Hippocampal formation (tissue), 2 donors: ENCODE measurements around the gene TRIM73.
"Not testable (repeated sequence)": the region's sequence is repeated elsewhere in the genome, so short reads cannot be mapped to it uniquely, and the experiment has no call there.

Experiments
- DNase-seq, 2 donors: peaks; one replicate each; lab custom pipeline; 2025; lab: John Stamatoyannopoulos, UW

TRIM73 gene

GRCh38 chr7:75415829-75416373, 20.5 kb downstream of the TRIM73 start:
- not testable (repeated sequence) for DNase-seq

- DNase-seq, result not testable (repeated sequence)
These were observed 21.4 kb downstream of the TRIM73 start for GRCh38 chr7:75416787-75417186.

GRCh38 chr7:75418292-75418858, 22.9 kb downstream of the TRIM73 start:
- DNase-seq, result not testable (repeated sequence)

GRCh38 chr7:75419210-75419609, 23.8 kb downstream of the TRIM73 start:
- DNase-seq, result not testable (repeated sequence)

GRCh38 chr7:75419693-75420092, 24.3 kb downstream of the TRIM73 start:
- not testable (repeated sequence) for DNase-seq

GRCh38 chr7:75420152-75420551, 24.7 kb downstream of the TRIM73 start:
- DNase-seq, result not testable (repeated sequence)

GRCh38 chr7:75421798-75422710, 26.6 kb downstream of the TRIM73 start:
- not testable (repeated sequence) for DNase-seq

- not testable (repeated sequence) for DNase-seq
These were observed 28.1 kb downstream of the TRIM73 start for GRCh38 chr7:75423481-75423880.

- DNase-seq, result not testable (repeated sequence)
These were observed 43.6 kb downstream of the TRIM73 start for GRCh38 chr7:75439000-75439399.

- not testable (repeated sequence) for DNase-seq
These were observed 46.7 kb downstream of the TRIM73 start for GRCh38 chr7:75442101-75442464.

GRCh38 chr7:75442465-75443111, 47.2 kb downstream of the TRIM73 start:
- not testable (repeated sequence) for DNase-seq

- DNase-seq, result not testable (repeated sequence)
These were observed 54.5 kb downstream of the TRIM73 start for GRCh38 chr7:75449946-75450345.

- DNase-seq, result not testable (repeated sequence)
These were observed 57.1 kb downstream of the TRIM73 start for GRCh38 chr7:75452494-75452955.
